HepG2 (cell line): ENCODE measurements around the gene BEAN1. TPM values are rescaled to one million over a fixed set of nuclear protein-coding genes. Genes with fewer than 3 reads are reported as not detected.

ENCODE experiments used
- ARNT ChIP-seq: fragments of 450-650 bp; IDR thresholded peaks from 2 replicates; pipeline ENCODE4 v1.6.1; 2017
- ATAD3A ChIP-seq: sonication (generic); formaldehyde crosslinking; IDR thresholded peaks from 2 replicates; pipeline ENCODE4 v1.4.0; 2020; ENCODE audit warnings: missing genetic modification reagents
- BCL6 ChIP-seq: IDR thresholded peaks from 2 replicates; pipeline ENCODE4 v1.6.1; 2016; ENCODE audit warnings: missing genetic modification reagents, missing compliant biosample characterization
- CREB1 ChIP-seq, 2 experiments: fragments of 450-650 bp in 1 of 2; IDR thresholded peaks; 2 replicates each; pipeline ENCODE4 v1.6.1; 2016 to 2017; ENCODE audit warnings: control low read depth in 1 of 2, mild to moderate bottlenecking in 1 of 2, missing compliant biosample characterization in 1 of 2, missing genetic modification characterization in 1 of 2
- DNMT3B ChIP-seq: conservative IDR thresholded peaks from 2 replicates; pipeline ENCODE4 v1.6.1; 2016; ENCODE audit warnings: missing biosample characterization, control low read depth
- HHEX ChIP-seq: IDR thresholded peaks from 2 replicates; pipeline ENCODE4 v1.6.1; 2016; ENCODE audit warnings: control low read depth
- HNRNPH1 ChIP-seq: fragments of 200-400 bp; formaldehyde crosslinking; optimal IDR thresholded peaks from 2 replicates; pipeline ENCODE3; 2017; ENCODE audit warnings: mild to moderate bottlenecking, low read depth, low read length
- KLF12 ChIP-seq: sonication (generic); formaldehyde crosslinking; IDR thresholded peaks from 2 replicates; pipeline ENCODE4 v1.4.0; 2020; ENCODE audit warnings: missing genetic modification reagents, borderline replicate concordance
- MBD4 ChIP-seq: IDR thresholded peaks from 2 replicates; pipeline ENCODE4 v1.6.1; 2012; ENCODE audit warnings: low read length, inconsistent platforms, borderline replicate concordance
- NR3C1 ChIP-seq: sonication (generic); formaldehyde crosslinking; IDR thresholded peaks from 2 replicates; pipeline ENCODE4 v1.4.0; 2020; ENCODE audit warnings: missing genetic modification reagents
- RBFOX2 ChIP-seq: fragments of 200-400 bp; formaldehyde crosslinking; IDR thresholded peaks from 2 replicates; pipeline ENCODE4 v1.6.1; 2017; ENCODE audit warnings: low read depth, mild to moderate bottlenecking, low read length
- ZNF34 ChIP-seq: sonication (generic); formaldehyde crosslinking; IDR thresholded peaks from 2 replicates; pipeline ENCODE4 v1.4.0; 2020; ENCODE audit warnings: mild to moderate bottlenecking, missing genetic modification reagents, borderline replicate concordance
- ZNF441 ChIP-seq: sonication (generic); formaldehyde crosslinking; IDR thresholded peaks from 2 replicates; pipeline ENCODE4 v1.7.0; 2021; ENCODE audit warnings: missing genetic modification reagents, borderline replicate concordance
- ZNF563 ChIP-seq: sonication (generic); formaldehyde crosslinking; IDR thresholded peaks from 2 replicates; pipeline ENCODE4 v1.8.0; 2022; ENCODE audit warnings: mild to moderate bottlenecking, moderate library complexity, missing genetic modification reagents
- ZNF660 ChIP-seq: sonication (generic); formaldehyde crosslinking; IDR thresholded peaks from 2 replicates; pipeline ENCODE4 v1.5.1; 2020; ENCODE audit warnings: mild to moderate bottlenecking, low read depth, missing genetic modification reagents, borderline replicate concordance
- ZNF7 ChIP-seq: IDR thresholded peaks from 2 replicates; pipeline ENCODE4 v1.6.1; 2016; ENCODE audit warnings: missing biosample characterization, missing genetic modification reagents
- ZNF841 ChIP-seq: sonication (generic); formaldehyde crosslinking; IDR thresholded peaks from 2 replicates; pipeline ENCODE4 v1.8.1; 2023; ENCODE audit warnings: missing genetic modification reagents, borderline replicate concordance
- polyA plus RNA-seq, 8 experiments: library from polyadenylated mRNA; depleted of rRNA in 3 of 8; stranded (reverse) in 7 of 8; unstranded in 1 of 8; fragments of >200 nt; fragmentation: Illumina TruSeq in 4 of 8; extraction: Trizol in 4 of 8; gene quantifications; 2 replicates each; pipeline versions ENCODE4 v1.2.1 to v1.2.3, GENCODE V29; 2011 to 2016; ENCODE audit warnings: low read depth in 4 of 8, missing spikeins in 1 of 8, mixed read lengths in 1 of 8; ENCODE audit not compliant: insufficient read depth in 1 of 8
- total RNA-seq, 5 experiments: library from RNA; depleted of rRNA; stranded (reverse); fragments of >200 nt; fragmentation: Illumina TruSeq; extraction: Trizol; gene quantifications; 2 replicates each; pipeline ENCODE4 v1.2.3, GENCODE V29; 2016; ENCODE audit warnings: low read depth in 1 of 5
- TF ChIP-seq, protein P1 (sequence below): sonication (generic); formaldehyde crosslinking; IDR thresholded peaks from 2 replicates; pipeline ENCODE4 v1.5.1; 2020; ENCODE audit warnings: mild to moderate bottlenecking, missing genetic modification reagents
- TF ChIP-seq, protein P2 (sequence below): sonication (generic); formaldehyde crosslinking; IDR thresholded peaks from 2 replicates; pipeline ENCODE4 v1.4.0; 2020; ENCODE audit warnings: missing genetic modification reagents, borderline replicate concordance
- TF ChIP-seq, protein P3 (sequence below): sonication (generic); formaldehyde crosslinking; IDR thresholded peaks from 2 replicates; pipeline ENCODE4 v1.5.0; 2020; ENCODE audit warnings: mild to moderate bottlenecking, missing genetic modification reagents, borderline replicate concordance

The BEAN1 gene
- total and polyA plus RNA-seq, 2 of the 13 experiments (the other 11 are each of a cell fraction or from before 2014, with no cell fraction given) = 0.53 to 1.4 TPM

DNA sequence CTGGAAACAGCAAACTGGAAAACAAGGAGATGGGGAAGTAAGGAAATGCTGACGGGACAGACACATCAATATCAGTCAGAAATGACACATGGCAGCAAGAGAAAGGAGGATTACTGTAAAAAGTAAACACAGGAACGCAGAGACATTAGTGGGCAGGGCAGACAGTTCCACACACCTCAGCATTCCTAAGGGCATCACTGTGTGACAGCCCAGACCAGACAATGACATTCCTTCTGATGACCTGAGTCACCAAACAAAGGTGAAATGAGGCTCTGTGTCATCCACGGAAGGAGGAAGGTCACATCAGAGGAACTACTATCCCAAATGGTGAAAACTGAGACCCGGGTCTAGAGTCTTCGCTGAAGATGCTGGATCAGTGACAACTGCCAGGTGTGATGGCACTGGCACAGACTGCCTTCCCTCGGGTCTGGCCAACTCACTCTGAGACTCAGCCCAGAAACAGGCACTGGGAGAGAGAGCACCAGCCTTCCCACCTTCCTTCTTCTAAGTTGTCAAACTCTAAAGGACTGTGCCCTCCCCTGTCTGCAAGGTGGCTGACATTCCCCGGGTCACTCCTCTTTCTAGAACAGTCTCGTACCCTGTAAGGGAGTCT lies 86.1 kb downstream of the BEAN1 start (continued):
- TF ChIP-seq ZNF563 (no peak), HHEX (CRISPR knock-in tag) (no peak), CREB1 (IDR thresholded peaks at IDR 0.05) (peak; percentile 61), CREB1 (CRISPR knock-in tag; IDR thresholded peaks at IDR 0.05) (no peak), HNRNPH1 (no peak), ATAD3A (CRISPR knock-in tag) (no peak), BCL6 (CRISPR knock-in tag) (peak; percentile 48; the same call in 1 of the 2 replicates), ZNF841 (CRISPR knock-in tag) (no peak), ZNF660 (CRISPR knock-in tag) (no peak), RBFOX2 (no peak), ZNF34 (no peak), KLF12 (CRISPR knock-in tag) (no peak), MBD4 (no peak), ZNF7 (no peak), ARNT (no peak), NR3C1 (CRISPR knock-in tag) (no peak), ZNF441 (no peak), DNMT3B (no peak)
- TF ChIP-seq, protein P1, sequence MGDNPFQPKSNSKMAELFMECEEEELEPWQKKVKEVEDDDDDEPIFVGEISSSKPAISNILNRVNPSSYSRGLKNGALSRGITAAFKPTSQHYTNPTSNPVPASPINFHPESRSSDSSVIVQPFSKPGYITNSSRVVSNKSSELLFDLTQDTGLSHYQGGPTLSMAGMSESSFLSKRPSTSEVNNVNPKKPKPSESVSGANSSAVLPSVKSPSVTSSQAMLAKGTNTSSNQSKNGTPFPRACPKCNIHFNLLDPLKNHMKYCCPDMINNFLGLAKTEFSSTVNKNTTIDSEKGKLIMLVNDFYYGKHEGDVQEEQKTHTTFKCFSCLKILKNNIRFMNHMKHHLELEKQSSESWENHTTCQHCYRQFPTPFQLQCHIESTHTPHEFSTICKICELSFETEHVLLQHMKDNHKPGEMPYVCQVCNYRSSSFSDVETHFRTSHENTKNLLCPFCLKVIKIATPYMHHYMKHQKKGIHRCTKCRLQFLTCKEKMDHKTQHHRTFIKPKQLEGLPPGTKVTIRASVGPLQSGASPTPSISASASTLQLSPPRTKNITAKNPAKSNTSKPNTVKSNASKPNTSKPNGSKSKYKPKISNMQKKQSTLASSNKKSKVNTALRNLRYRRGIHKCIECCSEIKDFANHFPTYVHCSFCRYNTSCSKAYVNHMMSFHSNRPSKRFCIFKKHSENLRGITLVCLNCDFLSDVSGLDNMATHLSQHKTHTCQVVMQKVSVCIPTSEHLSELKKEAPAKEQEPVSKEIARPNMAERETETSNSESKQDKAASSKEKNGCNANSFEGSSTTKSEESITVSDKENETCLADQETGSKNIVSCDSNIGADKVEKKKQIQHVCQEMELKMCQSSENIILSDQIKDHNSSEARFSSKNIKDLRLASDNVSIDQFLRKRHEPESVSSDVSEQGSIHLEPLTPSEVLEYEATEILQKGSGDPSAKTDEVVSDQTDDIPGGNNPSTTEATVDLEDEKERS (CRISPR knock-in tag) = no peak
- TF ChIP-seq, protein P2, sequence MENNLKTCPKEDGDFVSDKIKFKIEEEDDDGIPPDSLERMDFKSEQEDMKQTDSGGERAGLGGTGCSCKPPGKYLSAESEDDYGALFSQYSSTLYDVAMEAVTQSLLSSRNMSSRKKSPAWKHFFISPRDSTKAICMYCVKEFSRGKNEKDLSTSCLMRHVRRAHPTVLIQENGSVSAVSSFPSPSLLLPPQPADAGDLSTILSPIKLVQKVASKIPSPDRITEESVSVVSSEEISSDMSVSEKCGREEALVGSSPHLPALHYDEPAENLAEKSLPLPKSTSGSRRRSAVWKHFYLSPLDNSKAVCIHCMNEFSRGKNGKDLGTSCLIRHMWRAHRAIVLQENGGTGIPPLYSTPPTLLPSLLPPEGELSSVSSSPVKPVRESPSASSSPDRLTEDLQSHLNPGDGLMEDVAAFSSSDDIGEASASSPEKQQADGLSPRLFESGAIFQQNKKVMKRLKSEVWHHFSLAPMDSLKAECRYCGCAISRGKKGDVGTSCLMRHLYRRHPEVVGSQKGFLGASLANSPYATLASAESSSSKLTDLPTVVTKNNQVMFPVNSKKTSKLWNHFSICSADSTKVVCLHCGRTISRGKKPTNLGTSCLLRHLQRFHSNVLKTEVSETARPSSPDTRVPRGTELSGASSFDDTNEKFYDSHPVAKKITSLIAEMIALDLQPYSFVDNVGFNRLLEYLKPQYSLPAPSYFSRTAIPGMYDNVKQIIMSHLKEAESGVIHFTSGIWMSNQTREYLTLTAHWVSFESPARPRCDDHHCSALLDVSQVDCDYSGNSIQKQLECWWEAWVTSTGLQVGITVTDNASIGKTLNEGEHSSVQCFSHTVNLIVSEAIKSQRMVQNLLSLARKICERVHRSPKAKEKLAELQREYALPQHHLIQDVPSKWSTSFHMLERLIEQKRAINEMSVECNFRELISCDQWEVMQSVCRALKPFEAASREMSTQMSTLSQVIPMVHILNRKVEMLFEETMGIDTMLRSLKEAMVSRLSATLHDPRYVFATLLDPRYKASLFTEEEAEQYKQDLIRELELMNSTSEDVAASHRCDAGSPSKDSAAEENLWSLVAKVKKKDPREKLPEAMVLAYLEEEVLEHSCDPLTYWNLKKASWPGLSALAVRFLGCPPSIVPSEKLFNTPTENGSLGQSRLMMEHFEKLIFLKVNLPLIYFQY = no peak
- TF ChIP-seq, protein P3, sequence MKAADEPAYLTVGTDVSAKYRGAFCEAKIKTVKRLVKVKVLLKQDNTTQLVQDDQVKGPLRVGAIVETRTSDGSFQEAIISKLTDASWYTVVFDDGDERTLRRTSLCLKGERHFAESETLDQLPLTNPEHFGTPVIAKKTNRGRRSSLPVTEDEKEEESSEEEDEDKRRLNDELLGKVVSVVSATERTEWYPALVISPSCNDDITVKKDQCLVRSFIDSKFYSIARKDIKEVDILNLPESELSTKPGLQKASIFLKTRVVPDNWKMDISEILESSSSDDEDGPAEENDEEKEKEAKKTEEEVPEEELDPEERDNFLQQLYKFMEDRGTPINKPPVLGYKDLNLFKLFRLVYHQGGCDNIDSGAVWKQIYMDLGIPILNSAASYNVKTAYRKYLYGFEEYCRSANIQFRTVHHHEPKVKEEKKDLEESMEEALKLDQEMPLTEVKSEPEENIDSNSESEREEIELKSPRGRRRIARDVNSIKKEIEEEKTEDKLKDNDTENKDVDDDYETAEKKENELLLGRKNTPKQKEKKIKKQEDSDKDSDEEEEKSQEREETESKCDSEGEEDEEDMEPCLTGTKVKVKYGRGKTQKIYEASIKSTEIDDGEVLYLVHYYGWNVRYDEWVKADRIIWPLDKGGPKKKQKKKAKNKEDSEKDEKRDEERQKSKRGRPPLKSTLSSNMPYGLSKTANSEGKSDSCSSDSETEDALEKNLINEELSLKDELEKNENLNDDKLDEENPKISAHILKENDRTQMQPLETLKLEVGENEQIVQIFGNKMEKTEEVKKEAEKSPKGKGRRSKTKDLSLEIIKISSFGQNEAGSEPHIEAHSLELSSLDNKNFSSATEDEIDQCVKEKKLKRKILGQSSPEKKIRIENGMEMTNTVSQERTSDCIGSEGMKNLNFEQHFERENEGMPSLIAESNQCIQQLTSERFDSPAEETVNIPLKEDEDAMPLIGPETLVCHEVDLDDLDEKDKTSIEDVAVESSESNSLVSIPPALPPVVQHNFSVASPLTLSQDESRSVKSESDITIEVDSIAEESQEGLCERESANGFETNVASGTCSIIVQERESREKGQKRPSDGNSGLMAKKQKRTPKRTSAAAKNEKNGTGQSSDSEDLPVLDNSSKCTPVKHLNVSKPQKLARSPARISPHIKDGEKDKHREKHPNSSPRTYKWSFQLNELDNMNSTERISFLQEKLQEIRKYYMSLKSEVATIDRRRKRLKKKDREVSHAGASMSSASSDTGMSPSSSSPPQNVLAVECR = no peak
